CD4-positive, alpha-beta T cell treated with Interleukin-17A for 4 hours (primary cell): ENCODE data around the gene COX6A2.
A peak's percentile ranks its signal among the peaks of the same experiment; 100 is the strongest.

Source experiments
- DNase-seq: peaks from one replicate; pipeline ENCODE4 v3.0.0-alpha.2; 2020; ENCODE audit warnings: mixed read lengths

COX6A2 gene

GRCh38 chr16:31407406-31407805 is 20.8 kb downstream of the COX6A2 start:
- no peak for DNase-seq

- DNase-seq, result no peak
Measured at GRCh38 chr16:31404353-31405064, 23.7 kb downstream of the COX6A2 start.

- DNase-seq, result no peak
Measured at GRCh38 chr16:31403590-31404352, 24.4 kb downstream of the COX6A2 start.

- no peak for DNase-seq
Measured at GRCh38 chr16:31402687-31403086, 25.5 kb downstream of the COX6A2 start.

DNA sequence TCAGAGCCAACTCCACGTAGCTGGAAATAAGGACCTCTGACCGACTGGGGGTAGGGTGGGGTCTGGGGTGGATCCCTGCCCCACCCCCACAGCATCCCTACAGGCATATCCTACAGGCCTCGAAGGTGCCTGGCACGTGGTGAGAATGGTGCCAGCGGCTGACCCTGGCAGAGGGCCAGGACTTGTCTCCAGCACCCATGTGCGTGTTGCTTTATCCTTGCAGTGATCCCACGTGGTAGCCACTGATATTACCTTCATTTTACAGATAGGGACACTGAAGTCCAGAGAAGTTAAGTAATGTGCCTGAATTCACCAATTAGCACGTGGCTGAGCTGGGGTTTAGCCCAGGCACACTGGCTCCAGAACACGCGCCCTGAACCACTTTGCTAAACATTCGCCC is 26.7 kb downstream of the COX6A2 start:
- DNase-seq, result no peak

- DNase-seq, result no peak
Measured at GRCh38 chr16:31400191-31400590, 28.0 kb downstream of the COX6A2 start.

DNA sequence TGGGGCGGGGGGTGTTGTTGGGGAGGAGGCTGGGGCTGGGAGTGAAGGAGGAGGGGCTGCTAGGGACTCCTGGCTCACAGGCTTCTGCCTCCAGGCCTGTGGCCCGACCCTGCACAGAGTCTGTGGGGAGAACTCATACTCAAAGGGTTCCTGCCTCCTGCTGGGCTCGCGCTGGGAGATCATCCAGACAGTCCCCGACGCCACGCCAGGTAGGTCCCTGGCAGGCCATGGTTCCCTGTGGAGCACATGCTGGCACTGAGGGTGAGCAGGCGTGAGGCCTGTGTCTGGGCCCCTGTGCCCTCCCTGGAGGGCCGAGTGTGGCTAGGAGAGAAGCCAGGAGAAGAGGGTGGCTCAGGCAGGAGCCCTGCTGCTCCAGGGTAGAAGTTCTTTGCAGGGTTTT is 30.5 kb downstream of the COX6A2 start:
- DNase-seq, result no peak

- DNase-seq, result no peak
Measured at GRCh38 chr16:31397096-31397660, 31.0 kb downstream of the COX6A2 start.

- DNase-seq, result no peak
Measured at GRCh38 chr16:31395647-31396046, 32.5 kb downstream of the COX6A2 start.

- DNase-seq, result no peak
Measured at GRCh38 chr16:31393056-31393455, 35.1 kb downstream of the COX6A2 start, which contains the start of gene ITGAD. Gene ITGAD (plus strand): TSS chr16:31393335. CDS start chr16:31393361, 26 bp downstream.

- DNase-seq, result no peak
Measured at GRCh38 chr16:31390504-31391041, 37.6 kb downstream of the COX6A2 start.

DNA sequence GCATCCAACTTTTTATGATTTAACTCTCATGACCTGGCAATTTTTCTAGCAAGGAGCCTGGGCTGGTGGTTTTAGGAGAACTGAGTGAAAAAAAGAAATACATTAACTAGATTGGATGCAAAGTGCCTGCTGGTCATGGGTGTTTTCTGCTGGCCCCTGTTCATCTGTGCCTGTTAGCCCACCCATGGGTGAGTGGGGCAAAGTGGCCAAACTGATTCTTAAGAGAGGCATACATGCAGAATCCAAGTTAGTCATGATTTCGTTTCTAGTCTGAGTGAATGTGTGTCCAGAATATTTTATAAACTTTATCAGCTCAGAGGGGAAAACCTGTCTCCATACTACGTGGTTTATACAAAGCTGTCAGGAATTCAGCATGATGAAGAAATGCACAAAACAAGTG is 39.6 kb downstream of the COX6A2 start:
- no peak for DNase-seq

DNA sequence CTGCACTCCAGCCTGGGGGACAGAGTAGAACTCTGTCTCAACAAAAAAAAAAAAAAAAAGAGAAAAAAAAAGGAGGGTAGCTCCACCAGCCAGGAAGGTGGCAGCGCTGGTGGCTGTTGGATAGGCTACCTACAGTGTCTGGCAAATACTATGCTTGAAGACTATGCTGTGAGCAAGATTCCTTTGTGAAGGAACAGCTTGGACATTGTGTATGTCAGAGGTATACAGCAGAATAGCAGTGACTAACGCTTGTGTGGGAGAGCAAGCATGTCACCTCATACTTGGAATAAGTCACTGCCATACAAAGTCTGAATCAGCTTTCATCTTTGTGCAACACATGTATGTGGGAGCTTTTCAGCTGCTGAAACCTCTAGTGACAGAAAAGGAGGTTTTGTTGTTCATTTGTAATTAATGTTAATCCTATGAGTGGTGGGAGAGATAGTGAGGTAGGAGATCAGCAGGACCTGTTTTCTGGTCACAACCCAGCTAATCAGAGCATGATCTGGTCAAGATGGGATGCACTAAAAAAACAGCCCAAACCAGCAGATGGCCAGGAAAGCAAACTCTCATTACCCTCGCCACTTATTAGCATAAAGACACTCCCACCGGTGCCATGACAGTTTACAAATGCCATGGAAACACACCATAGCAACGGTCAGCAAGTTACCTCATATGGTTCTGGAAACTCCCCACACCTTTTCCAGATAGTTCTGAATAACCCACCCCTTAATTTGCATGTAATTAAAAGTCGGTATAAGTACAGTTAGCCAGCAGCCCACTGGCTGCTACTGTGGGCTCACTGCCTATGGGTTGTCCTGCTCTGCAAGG is 41.8 kb downstream of the COX6A2 start:
- DNase-seq, result no peak

- DNase-seq, result no peak
Measured at GRCh38 chr16:31385680-31386079, 42.5 kb downstream of the COX6A2 start.

- peak; percentile 66 for DNase-seq
Measured at GRCh38 chr16:31382485-31383161, 45.5 kb downstream of the COX6A2 start.

DNA sequence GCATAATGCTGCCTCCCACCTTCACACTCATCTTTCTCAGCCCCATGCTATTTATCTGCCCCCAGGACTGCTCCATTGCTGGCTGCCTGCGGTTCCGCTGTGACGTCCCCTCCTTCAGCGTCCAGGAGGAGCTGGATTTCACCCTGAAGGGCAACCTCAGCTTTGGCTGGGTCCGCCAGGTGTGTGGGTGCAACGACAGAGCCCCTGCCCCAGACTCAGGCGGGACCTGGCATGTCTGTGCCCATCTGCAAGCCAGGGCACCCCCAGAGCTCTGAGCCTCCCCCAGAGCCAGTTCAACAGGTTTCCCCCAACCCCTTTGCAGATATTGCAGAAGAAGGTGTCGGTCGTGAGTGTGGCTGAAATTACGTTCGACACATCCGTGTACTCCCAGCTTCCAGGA is 48.0 kb downstream of the COX6A2 start:
- DNase-seq, result no peak
